ENCODE results near the gene YAP1.
"Not testable (repeated sequence)": the region's sequence is repeated elsewhere in the genome, so short reads cannot be mapped to it uniquely, and the experiment has no call there.

The YAP1 gene

GRCh38 chr11:102166175-102167064 lies 56.2 kb downstream of the YAP1 start:
- no peak for DNase-seq

DNA sequence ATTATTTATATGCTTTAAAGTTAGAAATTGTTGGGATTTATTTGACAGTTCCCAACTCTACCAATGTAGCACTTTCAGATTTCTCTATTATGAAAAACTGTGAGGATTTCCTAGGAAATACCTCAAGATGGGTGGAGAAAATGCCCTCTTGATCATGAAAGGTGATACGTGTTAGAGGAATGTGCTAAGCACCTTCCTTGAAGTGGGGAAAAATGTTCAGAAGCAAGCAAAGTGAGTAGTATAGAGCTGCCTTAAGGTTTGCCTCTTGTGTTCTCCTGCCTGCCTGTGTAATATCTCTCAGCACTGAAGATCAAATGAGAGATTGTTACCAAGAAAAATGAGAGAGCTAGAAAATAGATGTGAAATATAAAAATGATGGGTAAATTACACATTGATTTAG lies 58.2 kb downstream of the YAP1 start:
- DNase-seq = no peak

GRCh38 chr11:102171101-102171500 lies 60.9 kb downstream of the YAP1 start:
- DNase-seq = no peak

GRCh38 chr11:102172127-102172848 lies 62.0 kb downstream of the YAP1 start:
- no peak for DNase-seq

- no peak for DNase-seq
Observed at GRCh38 chr11:102177126-102177525, 66.9 kb downstream of the YAP1 start.

- no peak for DNase-seq
Observed at GRCh38 chr11:102177974-102178631, 67.9 kb downstream of the YAP1 start.

DNA sequence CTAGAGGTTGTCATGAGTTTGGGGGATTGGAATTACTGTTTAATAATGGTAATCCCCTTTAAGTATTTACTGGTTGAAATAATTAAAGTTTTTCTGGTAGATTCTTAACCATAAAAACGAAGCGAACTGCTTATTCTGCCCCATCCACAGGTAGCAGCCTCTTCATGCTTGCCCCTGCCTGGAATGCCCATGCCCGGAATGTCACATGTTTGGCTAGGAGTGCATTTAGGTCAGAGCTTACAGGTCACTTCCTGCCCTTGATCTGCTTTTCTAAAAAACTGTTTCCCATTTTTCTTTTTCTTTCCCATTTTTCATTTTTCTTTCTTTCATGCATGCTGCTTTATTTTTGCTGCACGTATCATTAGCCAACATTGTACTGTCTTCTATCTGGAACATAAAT lies 69.1 kb downstream of the YAP1 start:
- DNase-seq = no peak

DNA sequence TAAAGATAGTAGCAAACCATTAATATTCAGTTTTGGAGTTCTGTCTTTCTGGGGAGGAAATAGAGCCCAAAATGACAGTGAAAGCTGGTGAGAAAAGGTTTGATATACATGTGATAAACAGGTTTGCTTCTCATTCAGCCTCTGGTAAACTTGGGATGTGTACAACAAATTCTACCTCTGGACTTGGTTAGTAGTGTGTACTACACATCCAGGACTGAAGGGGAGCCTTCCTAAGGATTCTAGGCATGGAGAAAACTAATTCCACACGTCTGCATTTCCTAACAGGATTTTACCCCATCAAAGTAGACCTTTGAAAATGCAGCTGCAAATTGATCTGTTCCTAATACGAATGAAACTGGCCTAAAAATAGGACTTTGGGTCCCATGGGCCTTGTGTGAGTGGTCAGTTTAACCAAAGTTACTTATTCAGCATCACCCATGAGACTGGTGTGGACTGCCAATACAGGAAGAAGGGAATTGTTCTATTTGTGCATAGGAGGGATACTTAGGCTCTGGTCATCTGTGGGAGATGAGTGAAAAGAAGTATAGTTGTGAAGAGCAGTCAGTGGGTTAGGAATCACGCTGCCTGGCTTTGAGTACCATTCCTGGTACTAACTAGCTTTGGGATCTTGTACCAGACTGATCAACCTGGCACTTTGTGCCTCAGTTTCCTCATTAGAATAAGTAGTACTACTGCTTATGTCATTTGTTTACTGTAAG lies 74.2 kb downstream of the YAP1 start:
- DNase-seq = no peak

GRCh38 chr11:102186551-102187191 lies 76.4 kb downstream of the YAP1 start:
- no peak for DNase-seq

DNA sequence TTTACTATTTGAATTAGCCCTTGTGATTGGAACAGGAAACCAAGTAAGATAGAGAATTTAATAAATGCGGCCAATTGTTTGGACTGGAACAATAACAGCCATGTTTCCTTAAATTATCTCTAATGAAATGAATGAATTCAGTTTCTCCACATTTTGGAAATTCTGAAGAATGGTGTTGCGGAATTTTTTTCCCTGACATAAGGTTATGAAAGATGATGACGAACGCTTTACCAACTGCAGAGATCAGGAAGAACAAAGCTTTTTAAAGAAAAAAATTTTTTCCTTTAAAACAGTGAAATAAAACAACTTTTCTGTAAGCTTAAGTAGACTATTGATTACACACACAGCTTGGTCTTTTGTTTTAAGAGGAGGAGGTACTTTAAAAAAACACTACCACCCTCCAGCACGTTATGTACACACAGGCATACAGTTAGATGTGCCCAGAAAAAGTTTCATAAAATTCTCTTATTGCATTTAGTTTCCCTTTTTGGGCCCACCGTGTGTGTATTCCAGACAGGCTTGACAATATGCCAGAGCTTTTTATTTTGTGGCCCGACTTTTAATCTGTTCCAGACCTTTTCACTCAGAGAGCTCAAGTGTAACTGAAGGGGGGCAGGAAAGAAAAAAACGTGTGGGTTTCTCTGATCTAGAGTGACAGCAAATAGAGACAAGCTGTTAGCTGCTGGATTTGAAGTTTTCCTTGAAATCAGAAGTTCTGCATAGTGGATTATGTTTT lies 77.3 kb downstream of the YAP1 start:
- DNase-seq = no peak

DNA sequence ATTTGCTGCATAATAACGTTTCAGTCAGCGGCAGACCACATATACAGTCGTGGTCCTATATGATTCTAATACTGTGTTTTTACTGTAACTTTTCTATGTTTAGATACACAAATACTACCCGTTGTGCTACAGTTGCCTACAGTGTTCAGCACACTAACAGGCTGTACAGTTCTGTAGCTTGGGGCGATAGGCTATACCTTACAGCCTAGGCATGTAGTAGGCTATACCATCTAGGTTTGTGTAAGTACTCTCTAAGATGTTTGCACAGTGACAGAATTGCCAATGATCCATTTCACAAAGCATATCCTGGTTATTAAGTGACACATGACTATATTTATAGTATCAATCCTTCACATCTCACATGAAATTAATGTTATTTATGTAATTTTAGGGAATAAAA lies 78.2 kb downstream of the YAP1 start:
- no peak for DNase-seq

GRCh38 chr11:102191832-102192231 lies 81.6 kb downstream of the YAP1 start:
- DNase-seq = no peak

DNA sequence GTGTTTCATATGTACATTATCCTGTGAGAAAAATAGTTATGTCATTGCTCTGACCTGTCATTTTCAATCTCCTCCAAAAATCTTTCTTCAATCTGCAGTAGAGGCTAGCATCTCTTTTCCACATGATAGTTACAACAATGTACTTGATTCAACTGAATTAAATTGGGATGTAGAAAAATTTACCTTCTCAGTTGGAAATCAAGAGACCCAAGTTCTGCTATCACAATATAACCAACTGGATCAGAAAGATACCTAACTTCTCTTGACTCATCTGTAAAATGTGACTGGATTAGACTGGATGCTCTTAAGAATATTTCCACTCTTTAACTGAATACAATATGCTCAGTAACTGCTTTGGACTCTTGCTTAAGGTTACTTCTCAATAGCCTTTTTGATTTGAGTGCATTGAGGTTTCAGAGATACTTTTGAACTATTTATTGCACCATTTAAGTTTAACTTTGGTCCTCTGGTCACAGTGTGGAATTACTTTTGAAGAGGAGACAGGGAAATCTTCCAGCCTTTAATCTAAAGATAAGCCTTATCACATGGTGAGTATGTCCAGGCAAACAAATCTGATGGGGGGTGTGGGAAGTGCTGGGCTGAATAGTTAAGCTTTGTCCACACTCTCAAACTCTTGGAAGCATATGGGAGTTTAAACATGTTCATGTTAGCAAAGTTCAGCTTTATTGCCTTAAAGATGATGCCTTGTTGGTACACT lies 82.3 kb downstream of the YAP1 start:
- DNase-seq = no peak

DNA sequence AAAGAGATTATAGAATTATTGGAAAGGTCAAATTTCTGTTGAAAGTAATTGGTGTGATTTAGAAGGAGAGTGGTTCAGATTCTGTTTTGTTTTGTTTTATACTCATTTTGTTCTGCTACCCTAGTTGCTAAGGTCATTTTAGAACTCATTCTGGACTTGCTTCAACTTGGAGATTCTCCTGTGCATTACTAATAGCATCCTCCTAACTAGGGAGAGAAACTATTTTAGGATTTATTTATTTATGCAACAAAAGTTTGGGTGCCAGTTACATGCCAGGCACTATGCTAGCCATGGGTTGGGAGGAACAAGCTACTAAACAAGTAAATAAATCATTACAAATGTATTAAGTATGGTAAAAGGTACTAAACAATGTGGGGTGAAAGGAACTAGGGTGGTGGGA lies 84.0 kb downstream of the YAP1 start:
- no peak for DNase-seq

DNA sequence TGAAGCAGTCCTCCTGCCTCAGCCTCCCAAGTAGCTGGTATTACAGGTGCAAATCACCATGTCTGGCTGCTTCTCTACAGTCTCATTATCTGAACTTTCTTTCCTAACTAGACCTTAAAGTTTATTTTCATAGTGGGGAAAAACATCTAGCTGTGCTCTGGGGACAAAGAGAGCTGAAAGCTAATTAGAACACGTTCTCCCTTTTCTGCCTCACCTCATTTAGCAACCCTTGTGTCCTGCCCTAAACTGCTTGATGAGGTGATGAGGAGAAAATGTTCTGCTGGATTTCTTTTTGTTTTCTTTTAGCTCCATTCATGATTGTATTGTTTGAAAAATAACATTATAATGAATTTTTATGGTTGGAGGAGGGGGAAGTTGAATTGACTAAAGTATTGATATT lies 84.7 kb downstream of the YAP1 start:
- no peak for DNase-seq

GRCh38 chr11:102196351-102196750 lies 86.1 kb downstream of the YAP1 start:
- DNase-seq = no peak

GRCh38 chr11:102196816-102197215 lies 86.6 kb downstream of the YAP1 start:
- no peak for DNase-seq

GRCh38 chr11:102197670-102198139 lies 87.5 kb downstream of the YAP1 start:
- no peak for DNase-seq

GRCh38 chr11:102199673-102200072 lies 89.4 kb downstream of the YAP1 start:
- DNase-seq = no peak

DNA sequence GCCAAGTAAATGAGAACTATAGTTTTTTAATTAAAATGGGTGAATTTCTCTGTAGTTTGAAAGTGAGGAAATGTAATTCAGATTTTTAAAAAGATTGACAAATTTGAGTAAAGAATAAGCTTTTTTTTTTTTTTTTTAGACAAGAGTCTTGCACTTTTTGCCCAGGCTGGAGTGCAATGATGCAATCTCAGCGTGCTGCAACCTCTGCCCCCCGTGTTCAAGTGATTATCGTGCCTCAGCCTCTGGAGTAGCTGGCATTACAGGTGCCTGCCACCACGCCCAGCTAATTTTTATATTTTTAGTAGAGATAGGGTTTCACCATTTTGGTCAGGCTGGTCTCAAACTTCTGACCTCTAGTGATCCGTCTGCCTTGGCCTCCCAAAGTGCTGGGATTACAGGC lies 90.1 kb downstream of the YAP1 start:
- DNase-seq = not testable (repeated sequence)

GRCh38 chr11:102201776-102202175 lies 91.5 kb downstream of the YAP1 start:
- no peak for DNase-seq
